ENCODE data around the gene ITGB5.

Gene ITGB5

DNA sequence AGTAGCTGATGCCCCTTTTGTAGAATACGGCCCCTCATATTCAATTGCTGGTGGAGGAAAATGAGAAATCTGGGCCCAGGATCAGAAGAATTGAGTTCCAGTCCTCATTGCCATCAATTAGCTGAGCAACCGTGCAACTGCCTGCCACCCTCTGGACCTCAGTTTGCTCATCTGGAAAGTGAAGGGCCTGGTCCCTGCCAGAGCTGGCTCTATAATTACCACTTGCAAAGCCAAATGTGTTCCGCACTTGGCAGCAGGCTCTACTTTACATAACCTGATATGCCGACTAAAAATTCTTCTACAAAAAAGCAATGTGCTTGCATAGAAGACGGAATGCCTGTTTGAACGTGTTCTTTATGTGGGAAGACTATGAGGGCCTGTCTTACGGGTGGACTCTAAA lies 8.6 kb upstream of the ITGB5 start:
- no peak for DNase-seq

DNA sequence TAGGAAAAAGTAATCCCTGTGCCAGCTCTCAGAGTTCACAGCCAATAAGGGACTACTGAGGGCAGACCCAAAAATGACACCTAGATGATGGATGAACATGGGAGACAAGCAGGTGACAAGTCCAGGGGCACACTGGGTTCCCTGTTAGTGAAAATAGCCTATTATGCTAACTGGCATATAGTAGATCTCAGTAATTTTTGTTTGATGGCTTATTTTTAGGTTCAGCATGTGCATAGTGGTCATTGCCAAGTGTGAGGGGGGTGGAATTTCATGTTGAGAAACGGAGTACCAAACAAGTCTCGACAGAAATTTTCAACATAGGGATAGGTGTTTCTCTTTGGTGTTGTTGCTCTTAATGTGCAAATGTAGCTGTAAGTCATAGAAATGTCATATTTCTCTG lies 6.4 kb upstream of the ITGB5 start:
- no peak for DNase-seq

DNA sequence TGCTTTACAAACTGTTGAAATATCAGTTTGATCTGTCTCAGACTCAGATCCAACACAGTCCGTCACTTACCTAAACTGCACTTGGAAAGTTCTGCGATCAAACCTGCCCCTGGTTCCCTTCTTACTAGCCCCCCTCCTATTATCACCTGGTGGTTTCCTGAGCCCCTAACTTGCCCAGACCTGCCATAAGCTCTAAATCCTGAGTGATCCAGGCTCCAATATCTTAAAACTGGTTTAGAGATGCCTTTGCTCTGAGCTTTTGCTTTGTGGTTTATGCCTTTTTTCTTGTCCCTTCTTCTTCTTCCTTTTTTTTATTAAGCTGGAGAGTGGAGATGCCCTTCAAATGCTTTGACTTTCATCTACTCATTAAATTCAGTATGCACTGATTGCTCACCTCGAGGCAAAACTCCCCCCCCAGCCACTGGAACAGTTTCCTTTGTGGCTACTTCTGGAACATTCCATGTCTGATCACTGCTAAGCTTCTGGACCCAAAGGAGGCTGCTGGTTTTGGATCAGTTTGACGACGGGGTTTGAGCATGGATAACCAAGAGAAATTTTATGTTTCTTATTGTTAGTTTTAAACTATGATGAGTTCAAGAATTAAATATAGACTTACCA lies 3.5 kb upstream of the ITGB5 start:
- no peak for DNase-seq

DNA sequence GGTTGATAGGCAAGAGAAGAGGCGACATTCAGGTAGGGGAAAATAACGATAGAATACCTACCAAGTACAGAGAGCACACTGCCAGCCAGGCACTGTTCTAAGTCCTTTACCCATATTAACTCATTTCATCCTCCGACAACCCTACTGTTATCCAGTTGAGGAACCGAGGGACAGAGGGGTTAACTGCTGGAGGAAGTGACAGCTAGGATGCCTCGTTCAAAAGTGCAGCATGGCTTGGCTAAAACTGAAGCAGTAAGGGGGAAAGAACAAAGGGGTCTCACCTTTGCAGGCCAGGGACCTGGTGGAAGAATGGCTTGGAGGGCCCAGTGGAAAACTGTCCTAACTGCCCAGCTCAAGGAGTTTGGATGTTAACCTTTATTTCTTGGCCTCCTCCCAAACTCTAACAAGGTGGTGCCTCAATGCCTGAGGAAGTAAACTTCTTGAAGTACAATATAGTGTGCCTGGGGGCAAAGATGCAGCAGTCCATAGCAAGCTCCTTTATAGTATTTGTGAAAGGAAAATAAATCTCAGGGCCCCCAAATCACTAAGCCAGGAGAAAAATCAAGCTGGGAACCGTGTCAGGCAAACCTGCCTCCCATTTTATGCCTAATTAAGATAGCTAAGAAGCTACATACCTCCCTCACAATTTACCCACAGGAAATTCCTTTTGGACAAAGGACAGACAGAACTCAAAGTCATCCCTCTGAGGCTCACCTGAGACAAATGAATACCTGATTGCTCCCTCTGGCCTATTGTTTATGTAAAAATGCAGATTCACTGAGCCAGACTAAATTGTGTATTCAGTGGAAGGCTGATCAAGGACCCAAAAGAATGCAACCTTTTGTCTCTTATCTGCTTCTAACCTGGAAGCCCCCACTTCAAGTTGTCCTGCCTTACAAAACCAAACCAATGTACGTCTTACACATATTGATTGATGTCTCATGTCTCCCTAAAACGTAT lies 1.6 kb upstream of the ITGB5 start:
- no peak for DNase-seq

DNA sequence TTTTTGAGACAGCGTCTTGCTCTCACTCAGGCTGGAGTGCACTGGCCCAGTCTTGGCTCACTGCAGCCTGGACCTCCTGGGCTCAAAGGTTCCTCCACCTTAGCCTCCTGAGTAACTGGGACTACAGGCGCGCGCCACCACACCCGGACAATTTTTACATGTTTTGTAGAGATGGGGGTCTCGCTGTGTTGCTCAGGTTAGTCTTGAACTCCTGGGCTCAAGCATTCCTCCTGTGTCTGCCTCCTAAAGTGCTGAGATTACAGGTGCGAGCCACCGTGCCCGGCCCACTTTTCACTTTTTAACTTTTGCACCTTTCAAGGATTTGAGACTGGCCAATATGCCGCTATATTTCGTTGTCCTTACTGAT lies 750 bp upstream of the ITGB5 start:
- no peak for DNase-seq

DNA sequence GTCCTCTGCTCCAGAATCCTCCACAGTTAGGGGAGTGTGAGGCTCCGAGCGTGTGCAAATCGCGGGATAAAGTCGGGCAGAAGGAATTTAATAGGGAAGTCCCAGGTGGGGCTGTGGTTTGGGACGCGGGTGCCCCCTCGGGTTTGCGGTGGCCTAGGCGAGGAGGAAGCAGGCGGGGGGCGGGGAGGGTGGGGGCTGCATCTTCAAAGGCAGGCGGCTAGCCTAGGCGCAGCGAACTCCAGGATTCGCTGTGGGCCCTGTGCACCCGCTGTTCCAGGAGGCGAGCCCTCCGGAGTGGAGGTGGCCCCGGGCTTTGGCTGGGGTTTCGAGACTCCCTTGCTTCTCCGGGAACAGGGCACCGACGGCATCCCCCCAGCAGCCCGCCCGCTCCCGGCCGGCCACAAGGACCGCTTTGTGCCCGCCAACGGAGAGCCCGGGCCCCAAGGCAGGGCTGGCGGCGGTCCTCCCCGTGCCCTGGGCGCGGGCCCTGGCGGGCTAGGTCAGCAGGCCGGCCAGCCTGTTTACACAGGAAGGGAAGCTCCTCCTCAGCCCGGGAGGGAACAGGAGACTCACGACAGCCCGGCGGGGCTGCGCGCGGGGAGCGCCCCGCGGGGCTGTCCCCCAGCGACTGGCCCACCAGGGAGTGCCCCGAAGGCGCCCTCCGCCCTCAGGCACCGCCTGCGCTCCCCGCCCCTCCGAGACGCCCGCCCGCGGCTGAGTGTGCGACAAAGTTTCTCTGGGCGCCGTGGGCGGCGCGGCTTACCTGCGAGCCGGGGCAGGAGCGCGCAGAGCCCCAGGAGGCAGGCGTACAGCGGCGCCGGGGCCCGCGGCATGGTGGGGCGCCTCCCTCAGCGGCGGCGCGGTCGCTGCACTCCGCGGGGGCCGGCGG lies 753 bp downstream of the ITGB5 start:
- DNase-seq: peak in 2 of 6 experiments; percentile 2 to 9

DNA sequence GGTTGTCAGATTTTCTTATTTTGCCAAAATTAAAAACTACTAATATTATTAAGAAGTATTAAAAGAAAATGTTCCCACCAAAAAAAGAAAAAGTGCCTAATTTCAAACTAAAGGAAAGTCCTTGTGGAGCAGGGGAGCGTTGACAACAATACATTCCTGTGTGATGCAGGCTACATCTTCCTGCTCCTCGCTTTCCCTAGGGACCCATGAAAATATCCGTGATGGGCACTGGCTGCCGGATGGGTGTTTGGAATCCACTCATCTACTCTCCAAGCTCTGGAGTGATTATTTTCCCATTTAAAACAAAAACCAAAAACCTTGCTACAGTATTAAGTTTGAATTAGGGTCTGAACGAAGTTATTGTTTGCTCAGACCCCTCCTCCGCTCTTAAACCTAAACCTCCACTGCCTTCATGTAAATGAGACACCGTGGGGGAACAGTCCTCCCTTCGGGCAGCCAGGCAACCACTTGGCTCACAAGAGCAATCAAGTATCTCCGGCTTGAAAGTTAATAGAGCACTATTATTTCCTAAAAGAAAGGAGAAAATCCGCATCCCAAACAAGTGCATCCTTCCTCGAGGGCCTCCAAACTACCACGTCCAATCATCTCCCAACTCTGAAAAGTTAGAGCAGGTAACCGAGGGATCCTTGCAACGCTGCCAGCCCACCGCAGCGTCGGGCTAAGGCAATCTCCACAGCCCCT lies 1.5 kb downstream of the ITGB5 start:
- no peak for DNase-seq

DNA sequence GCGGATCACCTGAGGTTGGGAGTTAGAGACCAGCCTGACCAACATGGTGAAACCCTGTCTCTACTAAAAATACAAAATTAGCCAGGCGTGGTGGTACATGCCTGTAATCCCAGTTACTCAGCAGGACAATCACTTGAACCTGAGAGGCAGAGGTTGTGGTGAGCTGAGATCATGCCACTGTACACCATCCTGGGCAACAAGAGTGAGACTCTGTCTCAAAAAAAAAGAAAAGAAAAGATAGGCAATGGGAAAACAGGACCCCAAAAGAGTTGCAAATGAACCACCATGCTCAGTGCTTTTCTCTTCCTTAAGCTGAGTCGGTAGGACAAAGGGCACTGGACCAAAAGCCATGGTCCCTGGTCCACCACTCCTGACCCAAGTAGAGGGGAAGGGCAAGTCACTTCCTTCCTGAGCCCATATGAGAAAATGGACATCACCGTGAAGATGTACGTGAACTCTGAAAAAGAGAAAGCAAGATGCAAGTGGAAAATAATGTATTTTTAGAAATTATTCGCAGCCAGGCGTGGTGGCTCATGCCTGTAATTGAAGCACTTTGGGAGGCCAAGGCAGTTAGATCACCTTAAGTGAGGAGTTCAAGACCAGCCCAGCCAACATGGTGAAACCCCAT lies 2.6 kb downstream of the ITGB5 start:
- DNase-seq: no peak

DNA sequence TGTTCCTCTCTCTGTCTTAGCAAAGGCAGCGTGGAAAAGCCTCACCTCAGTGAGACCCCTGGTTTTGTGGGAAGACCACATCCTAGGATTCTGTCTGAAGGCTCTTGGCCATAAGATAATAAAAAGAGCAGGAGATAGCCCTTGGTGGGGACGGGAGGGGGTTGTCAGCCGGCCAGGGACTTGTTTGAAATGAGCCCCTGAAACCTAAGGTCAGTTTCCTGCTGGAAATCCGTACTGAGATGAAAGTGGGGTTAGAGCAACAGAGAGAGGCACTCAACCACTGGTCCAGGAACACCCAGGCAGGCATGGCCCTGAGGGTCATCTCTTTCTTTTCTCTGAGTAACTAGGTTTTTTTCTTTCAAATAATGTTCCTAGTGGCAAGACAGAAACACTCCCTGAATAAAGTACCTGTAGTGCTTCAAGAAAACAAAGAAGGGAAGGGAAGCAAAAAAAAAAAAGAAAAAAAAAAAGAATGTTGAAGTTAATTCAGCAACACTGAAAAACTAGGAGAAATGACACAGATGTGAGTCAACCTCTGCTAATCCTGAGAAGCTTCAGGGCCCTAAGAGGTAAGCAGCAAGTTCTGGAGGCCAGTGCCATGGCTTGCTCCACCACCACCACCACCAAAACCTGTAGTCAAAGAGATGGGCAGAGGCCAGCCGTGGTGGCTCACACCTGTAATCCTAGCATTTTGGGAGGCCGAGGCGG lies 3.2 kb downstream of the ITGB5 start:
- DNase-seq: no peak

DNA sequence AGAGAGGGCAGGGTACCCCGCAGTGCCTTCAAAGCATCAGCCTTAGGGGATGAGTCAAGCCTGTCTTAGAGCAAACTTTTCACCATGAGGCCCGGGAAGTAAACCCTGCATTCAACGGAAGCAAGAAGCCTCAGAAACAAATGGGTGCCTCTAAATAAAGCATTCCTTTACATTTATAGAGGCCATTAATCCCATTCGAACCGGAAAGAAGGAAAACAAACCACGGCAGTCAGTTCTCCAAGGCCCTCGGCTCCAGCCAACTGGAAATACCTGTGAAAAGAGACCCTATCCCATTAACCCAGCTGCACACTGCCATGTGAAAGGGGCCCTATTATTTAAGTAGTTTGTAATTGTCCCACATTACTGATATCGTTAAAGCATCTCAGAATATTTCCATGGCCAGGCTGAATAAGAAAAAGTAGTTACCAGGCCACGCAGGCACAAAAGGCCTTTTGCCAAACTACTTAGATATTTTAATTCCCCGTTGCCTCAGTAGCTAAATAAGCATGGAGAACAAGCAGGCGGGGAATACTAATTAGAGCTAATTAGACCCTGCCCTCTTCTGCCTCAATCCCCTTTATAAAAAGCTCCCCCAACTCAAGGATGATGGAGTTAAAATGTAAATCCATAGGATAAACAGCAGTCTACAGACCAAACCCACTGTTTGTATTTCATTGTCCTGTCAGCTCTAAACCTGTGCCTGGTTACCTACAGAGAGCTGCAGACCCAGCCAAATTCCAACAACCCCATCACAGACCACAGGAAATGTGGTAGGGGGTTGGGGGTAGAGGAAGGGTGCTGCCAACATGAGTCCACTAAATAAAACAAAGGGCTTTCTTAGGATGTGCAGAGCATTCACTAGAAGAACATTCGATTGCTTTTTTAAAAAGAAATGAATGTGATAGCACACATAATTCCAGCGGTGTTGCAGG lies 4.1 kb downstream of the ITGB5 start:
- DNase-seq: no peak

DNA sequence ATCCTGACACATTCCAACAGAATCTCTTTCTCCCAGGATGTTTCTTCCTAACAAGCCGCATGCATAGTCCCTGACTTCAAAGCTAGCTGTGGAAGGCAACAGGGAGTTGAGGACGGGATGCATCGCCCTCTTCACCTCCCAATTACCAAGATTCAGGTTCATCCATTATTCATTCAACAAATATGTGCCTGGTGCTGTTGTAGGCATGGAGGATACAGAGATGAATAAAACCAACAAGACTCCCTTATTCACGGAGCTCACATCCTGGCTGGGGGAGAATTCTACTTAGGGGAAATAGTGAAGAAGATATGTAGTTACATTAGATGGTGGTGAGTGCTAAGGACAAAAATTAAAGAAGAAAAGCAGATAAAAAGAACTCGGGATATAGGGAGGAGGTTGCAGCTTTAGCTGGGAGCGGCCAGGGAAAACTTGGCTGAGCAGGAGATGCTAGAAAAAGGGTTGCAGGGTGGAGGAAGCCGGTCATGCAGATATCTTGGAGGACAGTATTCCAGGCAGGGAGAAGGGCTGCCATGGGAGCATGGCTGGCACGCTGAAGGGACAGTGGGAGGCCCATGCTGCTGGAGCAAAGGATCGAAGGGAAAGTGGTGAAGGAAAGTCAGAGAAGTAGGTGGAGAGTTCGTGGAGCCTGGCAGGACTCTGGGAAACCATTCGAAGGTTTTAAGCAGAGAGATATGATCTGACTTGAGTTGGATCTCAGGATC lies 5.0 kb downstream of the ITGB5 start:
- DNase-seq: no peak

DNA sequence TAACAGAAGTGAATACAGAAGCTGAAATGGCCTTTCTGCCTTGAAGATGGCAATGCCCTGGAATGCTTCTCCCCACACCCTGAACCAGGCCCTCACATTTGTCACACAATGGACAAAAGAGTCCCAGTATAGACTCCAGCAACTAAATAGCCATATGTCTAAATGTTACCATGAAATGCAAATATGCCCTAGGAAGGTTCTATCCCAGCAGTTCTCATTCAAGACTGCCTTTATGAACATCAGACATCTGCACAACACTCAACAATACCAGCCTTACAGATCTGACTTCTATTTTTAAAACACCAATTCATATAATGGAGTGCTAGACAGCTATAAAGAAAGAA lies 7.9 kb downstream of the ITGB5 start:
- no peak for DNase-seq

DNA sequence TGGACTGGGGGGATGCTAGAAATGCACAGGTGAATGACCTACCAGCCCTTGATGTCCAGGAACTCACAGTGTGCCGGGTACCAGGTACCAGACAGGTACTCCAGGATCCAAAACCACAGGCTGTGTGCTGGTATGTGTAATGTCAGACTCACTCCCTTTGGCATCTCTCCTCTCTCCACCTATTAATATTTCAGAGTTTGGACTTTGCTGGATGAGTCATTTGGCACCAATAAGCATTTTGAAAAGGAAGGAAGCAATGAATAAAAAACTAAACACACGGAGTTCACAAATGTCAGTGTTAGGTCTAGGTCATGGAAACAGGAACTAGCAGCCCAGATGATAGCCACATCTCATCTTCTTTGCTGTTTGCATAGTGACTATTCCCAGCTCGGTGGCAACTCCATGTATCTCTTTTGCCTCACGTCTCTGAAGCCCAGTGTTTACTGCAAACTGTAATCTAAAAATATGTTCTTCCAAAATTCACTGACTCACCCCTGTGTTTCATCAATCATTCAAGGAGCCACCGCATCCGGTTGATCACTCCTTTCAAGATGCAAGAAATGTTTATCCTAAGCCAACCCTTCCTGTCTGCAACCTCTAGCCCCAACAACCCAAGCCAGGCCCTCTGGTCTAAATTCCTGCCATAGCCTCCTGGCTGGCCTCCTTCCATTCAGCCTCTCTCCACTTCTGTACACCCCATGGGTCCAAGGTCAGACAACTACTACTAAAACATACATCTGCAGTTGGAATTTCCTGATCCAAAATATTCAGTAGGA lies 8.4 kb downstream of the ITGB5 start:
- DNase-seq: no peak

DNA sequence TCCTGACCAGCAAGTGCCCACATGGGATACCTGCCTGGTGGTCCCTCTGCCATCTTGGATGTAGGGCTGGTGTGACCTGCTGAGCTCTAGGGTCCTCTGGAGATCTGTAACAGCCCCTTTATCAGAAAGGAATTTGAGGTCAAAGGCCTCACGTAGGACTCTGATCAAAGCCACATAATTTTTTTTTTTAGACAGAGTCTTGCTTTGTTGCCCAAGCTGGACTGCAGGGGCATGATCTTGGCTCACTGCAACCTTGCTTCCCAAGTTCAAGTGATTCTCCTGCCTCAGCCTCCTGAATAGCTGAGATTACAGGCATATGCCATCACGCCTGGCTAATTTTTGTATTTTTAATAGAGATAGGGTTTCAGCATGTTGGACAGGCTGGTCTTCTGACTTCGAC lies 9.5 kb downstream of the ITGB5 start:
- DNase-seq: no peak

DNA sequence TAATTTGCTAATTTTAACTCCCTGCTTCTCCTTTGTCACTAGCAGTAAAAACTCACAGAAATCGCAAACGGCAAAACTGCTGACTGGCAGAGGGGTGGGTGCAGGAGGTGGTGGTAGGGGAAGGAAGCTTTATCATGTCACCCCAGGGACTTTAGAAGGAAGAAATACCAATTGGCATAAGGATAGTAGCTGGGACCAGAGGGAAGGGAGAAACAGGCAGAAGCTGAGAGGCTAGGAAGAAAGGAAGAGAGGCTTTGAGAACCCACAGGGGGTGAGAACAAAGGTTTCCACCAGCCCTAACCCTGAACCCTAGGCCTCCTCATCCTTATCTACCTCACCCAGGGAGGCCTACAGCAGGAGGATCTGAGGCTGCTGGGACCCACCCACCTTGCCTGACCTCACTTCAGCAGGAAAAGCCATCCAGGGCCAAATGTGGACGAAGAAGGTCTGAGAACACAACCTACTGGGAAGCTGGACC lies 10.7 kb downstream of the ITGB5 start:
- DNase-seq: no peak

DNA sequence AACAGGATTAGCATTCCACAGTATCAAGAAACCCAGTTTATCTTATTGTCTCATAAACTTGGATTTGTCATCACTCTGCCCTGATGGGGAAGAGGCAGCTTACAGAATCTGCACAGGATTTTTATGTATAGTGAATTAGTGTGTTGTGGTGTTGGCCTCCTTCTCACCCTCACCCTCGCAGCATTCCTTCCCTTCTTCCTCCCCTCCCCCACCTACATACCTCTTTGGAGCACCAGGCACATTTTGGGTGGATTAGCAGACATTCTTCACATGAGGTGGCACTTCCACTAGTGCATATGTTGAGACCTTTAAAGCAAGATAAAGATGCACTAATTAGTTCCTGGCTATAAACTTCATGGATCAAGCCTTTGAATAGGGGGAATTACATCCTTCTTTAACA lies 13.9 kb downstream of the ITGB5 start:
- no peak for DNase-seq

DNA sequence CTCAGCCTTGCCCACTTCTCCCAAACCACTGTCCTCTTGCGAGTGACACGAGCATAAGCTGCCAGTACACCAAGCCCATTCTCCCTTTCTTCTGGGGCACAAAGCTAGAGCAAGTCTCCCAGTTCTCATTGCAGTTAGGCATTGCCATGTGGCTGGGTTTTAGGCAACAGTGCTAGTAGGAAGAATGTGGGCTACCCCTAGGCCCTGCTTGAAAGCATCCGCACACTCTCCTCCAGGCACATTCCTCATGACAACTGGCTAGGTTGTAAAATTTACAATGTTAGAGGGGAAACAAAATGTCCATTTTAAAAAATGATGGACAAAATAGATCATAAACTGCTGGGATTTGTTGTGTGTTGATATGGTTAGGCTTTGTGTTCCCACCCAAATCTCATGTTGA lies 19.7 kb downstream of the ITGB5 start:
- DNase-seq: no peak

DNA sequence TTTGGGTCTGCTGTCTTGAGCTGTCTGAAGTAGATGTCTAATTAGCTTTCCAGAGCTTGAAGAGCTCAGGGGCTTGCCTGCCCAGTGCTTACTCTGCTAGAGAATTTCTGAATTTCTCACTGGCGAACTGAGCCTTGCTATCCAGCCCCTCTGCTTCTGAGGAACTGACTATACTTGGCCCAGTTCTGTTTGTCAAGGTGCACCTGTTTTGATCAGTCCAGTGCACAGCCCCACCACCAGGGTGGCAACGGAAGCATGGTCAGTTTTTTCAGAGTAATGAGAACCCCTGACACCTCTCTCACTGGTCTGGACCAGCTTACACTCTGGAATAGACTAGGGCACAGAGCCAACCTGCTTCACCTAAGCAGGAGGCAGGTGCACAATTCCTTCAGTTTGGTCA lies 25.2 kb downstream of the ITGB5 start:
- no peak for DNase-seq

DNA sequence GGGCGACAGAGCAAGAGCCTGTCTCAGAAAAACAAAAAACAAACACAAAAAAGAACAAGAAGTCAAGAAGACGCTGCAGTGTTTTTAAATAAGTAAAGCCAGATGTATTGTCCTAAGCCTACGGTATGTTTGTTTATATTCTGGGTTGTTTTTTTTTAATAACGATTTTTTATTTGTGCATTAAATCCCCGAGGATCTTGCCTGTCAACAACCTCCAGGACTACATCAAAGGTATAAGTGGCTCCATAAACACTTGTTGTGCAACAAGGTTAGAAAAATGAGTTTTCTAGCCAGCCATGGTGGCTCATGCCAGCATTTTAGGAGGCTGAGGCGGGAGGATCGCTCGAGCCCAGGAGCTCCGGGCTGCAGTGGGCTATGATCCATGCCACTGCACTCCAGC lies 26.1 kb downstream of the ITGB5 start:
- DNase-seq: no peak
